ENCODE measurements around the gene UBE2Z. TPM values are rescaled to one million over a fixed set of nuclear protein-coding genes. Genes with fewer than 3 reads are reported as not detected.

UBE2Z gene
- total RNA-seq, 1 donor from 2014 or later = 39.4 TPM

DNA sequence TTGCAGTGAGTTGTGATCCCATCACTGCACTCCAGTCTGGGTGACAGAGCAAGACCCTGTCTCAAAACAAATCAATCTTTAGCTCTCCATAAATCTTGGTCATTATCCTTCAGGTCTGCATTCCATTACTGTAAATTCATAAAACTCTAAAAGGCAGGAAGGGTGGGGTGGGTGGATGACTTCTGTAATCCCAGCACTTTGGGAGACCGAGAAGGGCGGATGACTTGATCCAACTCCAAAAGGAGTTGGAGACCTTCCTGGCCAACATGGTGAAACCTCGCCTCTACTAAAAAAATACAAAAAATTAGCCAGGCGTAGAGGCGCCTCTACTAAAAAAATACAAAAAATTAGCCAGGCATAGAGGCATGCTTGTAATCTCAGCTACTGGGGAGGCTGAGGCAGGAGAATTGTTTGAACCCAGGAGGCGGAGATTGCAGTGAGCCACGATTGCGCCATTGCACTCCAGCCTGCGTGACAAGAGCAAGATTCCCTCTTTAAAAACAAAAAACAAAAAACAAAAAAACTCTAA is 2.2 kb upstream of the UBE2Z start:
- peaks cover 3% of the 10 kb centered on the region for H3K36me3 ChIP-seq
- H3K27ac ChIP-seq (replicated peaks) = no peak overlapping the region
- H3K4me3 ChIP-seq = no peak overlapping the region
- DNase-seq = no peak
- no peaks in the 10 kb centered on the region for H3K9me3 ChIP-seq (replicated peaks)
- no peaks in the 10 kb centered on the region for H3K27me3 ChIP-seq (ENCODE audit: low read depth)
- TF ChIP-seq, protein P1, sequence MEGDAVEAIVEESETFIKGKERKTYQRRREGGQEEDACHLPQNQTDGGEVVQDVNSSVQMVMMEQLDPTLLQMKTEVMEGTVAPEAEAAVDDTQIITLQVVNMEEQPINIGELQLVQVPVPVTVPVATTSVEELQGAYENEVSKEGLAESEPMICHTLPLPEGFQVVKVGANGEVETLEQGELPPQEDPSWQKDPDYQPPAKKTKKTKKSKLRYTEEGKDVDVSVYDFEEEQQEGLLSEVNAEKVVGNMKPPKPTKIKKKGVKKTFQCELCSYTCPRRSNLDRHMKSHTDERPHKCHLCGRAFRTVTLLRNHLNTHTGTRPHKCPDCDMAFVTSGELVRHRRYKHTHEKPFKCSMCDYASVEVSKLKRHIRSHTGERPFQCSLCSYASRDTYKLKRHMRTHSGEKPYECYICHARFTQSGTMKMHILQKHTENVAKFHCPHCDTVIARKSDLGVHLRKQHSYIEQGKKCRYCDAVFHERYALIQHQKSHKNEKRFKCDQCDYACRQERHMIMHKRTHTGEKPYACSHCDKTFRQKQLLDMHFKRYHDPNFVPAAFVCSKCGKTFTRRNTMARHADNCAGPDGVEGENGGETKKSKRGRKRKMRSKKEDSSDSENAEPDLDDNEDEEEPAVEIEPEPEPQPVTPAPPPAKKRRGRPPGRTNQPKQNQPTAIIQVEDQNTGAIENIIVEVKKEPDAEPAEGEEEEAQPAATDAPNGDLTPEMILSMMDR (IDR thresholded peaks at IDR 0.05; ENCODE audit: borderline replicate concordance) = no peak
- peaks cover 27% of the 10 kb centered on the region for H3K4me1 ChIP-seq
- intact Hi-C loops (cut with micrococcal nuclease) = no loop called here

DNA sequence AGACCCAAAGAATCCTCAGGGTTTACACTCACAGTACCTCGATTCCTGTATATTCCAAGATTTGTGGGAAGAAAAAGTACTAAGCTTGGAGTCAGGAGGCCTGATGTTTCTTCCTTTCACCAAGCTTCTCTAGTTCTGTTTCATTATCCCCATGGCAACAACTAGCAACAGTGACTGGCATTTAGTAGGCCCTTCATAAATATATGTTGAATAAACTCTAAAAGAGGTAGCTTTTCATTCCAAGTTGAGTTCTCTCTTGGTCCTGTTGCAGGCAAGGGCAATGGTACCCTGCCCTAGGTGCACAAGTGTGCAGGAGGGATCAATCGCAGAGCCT is 527 bp upstream of the UBE2Z start:
- Histone ChIP-seq H3K27ac (replicated peaks) (peak overlapping the region; percentile 94), H3K4me1 (peaks cover 38% of the 10 kb centered on the region)

DNA sequence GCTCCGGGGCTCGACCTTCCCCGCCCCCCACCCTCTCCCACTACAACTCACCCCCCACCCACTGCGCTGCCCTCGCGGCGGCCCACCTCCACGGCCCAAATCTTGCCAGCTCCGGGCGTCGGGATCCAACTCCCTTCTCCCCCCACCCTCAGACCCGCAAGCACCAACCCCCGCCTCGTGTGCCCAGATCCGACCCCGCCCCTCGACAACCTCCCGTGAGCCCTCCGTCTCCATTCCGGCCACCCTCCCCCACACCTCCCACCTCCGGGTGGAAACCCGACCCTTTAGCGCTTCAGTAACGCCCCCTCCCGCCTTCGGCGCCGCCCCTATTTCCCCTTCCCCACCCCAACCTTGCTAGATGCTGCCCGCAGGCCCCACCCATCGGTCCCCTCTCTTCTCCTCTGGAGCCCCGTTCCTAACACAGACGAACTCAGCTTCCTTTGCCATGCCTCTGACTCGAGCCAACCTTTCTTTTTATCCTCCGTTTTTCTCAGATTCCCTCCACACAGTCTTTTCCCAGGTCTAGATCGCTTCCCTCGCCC is 717 bp downstream of the UBE2Z start:
- Histone ChIP-seq H3K27ac (replicated peaks) (peak overlapping the region; percentile 94), H3K36me3 (peaks cover 26% of the 10 kb centered on the region), H3K4me3 (peak overlapping the region; percentile 92), H3K9me3 (replicated peaks) (no peaks in the 10 kb centered on the region), H3K27me3 (ENCODE audit: low read depth) (no peaks in the 10 kb centered on the region), H3K4me1 (peaks cover 38% of the 10 kb centered on the region)
- intact Hi-C loops (cut with micrococcal nuclease) = no loop called here
- TF ChIP-seq, protein P1 (IDR thresholded peaks at IDR 0.05; ENCODE audit: borderline replicate concordance) = no peak
- DNase-seq = peak; percentile 80

More for the DNA sequence above, 527 bp upstream of the UBE2Z start:
- Histone ChIP-seq H3K36me3 (peaks cover 14% of the 10 kb centered on the region), H3K27me3 (ENCODE audit: low read depth) (no peaks in the 10 kb centered on the region), H3K4me3 (peak overlapping the region; percentile 92), H3K9me3 (replicated peaks) (no peaks in the 10 kb centered on the region)
- TF ChIP-seq, protein P1 (IDR thresholded peaks at IDR 0.05; ENCODE audit: borderline replicate concordance) = no peak
- DNase-seq = no peak
- intact Hi-C loops (cut with micrococcal nuclease) = no loop called here

DNA sequence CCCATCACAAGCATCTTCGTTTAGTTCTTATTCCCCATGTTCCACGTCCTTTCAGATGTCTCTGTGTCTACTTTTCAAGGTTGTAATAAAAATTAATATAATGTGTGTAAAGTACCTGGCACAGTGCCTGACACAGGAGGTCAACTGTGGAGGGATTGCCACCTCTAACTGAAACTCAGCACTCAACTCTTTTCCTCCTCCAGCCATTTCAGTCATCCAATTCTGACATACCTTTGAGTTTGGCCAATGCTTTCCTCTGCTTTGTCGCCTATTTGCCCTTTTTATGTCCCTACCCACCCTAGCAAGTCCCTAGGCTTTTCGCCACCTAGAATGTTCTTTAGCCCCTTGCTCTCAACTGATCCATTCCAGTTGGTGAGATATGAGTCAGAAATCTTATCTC is 1.6 kb downstream of the UBE2Z start:
- Histone ChIP-seq H3K36me3 (peaks cover 26% of the 10 kb centered on the region), H3K4me3 (peak overlapping the region; percentile 92), H3K27ac (replicated peaks) (peak overlapping the region; percentile 94), H3K9me3 (replicated peaks) (no peaks in the 10 kb centered on the region), H3K27me3 (ENCODE audit: low read depth) (no peaks in the 10 kb centered on the region), H3K4me1 (peaks cover 41% of the 10 kb centered on the region)
- TF ChIP-seq, protein P1 (IDR thresholded peaks at IDR 0.05; ENCODE audit: borderline replicate concordance) = no peak
- DNase-seq = no peak
- intact Hi-C loops (cut with micrococcal nuclease) = no loop called here

DNA sequence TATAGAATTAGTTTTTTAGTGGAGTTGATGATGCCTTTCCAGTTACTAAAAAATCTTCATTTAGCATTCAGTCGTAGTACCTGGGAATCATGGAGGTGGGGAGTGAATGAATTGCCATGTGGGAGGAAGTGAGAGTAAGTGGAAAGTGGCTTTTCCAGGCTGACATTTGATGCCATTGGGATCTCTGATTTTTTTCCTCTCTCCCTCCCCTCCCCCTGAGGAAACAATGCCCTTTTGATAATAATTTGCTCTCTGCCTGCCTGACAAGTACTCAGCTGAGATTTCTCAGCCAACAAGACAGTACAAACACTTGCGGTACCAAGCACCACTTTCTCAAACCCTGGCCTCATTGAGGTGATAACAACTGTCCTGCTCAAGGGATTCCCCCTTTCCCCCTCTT is 2.2 kb downstream of the UBE2Z start:
- Histone ChIP-seq H3K36me3 (peaks cover 29% of the 10 kb centered on the region), H3K9me3 (replicated peaks) (no peaks in the 10 kb centered on the region), H3K4me3 (peak overlapping the region; percentile 92), H3K27ac (replicated peaks) (no peak overlapping the region), H3K4me1 (peaks cover 47% of the 10 kb centered on the region), H3K27me3 (ENCODE audit: low read depth) (no peaks in the 10 kb centered on the region)
- TF ChIP-seq, protein P1 (IDR thresholded peaks at IDR 0.05; ENCODE audit: borderline replicate concordance) = no peak
- no peak for DNase-seq
- intact Hi-C loops (cut with micrococcal nuclease) = no loop called here

All from left ventricle myocardium inferior (tissue), 1 donor.